ENCODE results near the gene PLA2G4A.

Gene PLA2G4A

GRCh38 chr1:186854102-186854501, 25.4 kb downstream of the PLA2G4A start:
- DNase-seq (ENCODE audit: low read depth) = no peak
- H3K4me3 ChIP-seq (ENCODE audit: low read depth, low read length) = no peak overlapping the region
- no peak for TF ChIP-seq CTCF (IDR thresholded peaks at IDR 0.05; ENCODE audit: low read depth, low read length, missing control alignments)

DNA sequence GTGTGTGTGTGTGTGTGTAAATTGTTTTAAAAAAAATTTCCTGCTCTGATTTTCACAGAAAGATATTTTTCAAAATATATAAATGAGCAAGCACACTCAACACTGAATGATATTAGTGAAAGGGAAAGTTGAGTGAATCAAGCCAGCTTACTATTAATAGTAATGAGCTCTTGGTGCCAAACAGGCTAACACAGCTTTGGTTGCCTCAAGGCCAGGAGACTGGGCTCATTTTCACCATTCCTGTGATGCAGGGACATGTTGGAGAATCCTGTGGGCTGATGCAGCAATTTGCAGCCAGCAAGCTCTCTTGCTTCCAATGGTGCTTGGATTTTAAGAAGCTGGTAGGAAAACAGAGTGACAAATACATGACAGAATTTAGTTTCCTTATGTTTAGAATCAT, 30.2 kb downstream of the PLA2G4A start:
- no peak for DNase-seq (ENCODE audit: low read depth)
- no peak overlapping the region for H3K4me3 ChIP-seq (ENCODE audit: low read depth, low read length)
- TF ChIP-seq CTCF (IDR thresholded peaks at IDR 0.05; ENCODE audit: low read depth, low read length, missing control alignments) = no peak

GRCh38 chr1:186859995-186860394, 31.2 kb downstream of the PLA2G4A start:
- TF ChIP-seq CTCF (IDR thresholded peaks at IDR 0.05; ENCODE audit: low read depth, low read length, missing control alignments) = no peak
- no peak for DNase-seq (ENCODE audit: low read depth)

DNA sequence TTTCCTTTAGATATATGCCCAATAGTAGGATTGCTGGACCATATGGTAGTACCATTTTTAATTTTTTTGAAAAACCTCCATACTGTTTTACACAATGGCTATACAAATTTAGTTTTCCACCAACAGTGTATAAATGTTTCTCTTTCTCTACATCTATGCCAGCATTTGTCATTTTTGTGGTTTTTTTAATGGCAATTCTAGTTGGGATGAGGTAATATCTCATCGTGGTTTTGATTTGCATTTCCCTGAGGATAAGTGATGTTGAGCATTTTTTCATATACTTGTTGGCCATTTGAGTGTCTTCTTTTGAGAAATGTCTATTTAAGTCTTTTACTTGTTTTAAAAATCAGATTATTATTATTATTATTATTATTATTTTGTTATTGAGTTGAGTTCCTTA, 35.5 kb downstream of the PLA2G4A start:
- no peak for TF ChIP-seq CTCF (IDR thresholded peaks at IDR 0.05; ENCODE audit: low read depth, low read length, missing control alignments)
- H3K4me3 ChIP-seq (ENCODE audit: low read depth, low read length) = no peak overlapping the region
- DNase-seq (ENCODE audit: low read depth) = no peak

More at GRCh38 chr1:186859995-186860394, 31.2 kb downstream of the PLA2G4A start:
- H3K4me3 ChIP-seq (ENCODE audit: low read depth, low read length) = no peak overlapping the region

DNA sequence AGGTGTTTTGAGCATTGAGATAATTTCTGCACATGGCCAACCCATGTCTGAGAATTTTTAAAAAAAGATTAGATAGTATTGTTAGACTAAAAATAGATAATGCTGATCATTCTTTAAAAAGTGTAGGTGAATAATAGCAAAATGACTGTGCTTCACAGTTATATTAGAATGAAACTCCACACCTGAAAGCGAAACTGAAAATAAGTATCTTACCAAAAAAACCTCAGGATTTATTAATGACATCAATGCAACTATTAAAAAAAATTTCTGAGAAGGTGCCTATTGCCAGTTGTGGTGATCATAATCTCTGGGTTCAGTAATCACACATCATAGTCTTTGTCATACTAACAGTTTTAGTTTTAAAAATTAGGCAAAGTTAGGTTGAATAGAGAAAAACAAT, 36.5 kb downstream of the PLA2G4A start:
- TF ChIP-seq CTCF (IDR thresholded peaks at IDR 0.05; ENCODE audit: low read depth, low read length, missing control alignments) = no peak
- H3K4me3 ChIP-seq (ENCODE audit: low read depth, low read length) = no peak overlapping the region
- peak; percentile 24 for DNase-seq (ENCODE audit: low read depth)

- no peak for DNase-seq (ENCODE audit: low read depth)
- H3K4me3 ChIP-seq (ENCODE audit: low read depth, low read length) = no peak overlapping the region
- no peak for TF ChIP-seq CTCF (IDR thresholded peaks at IDR 0.05; ENCODE audit: low read depth, low read length, missing control alignments)
Measured at GRCh38 chr1:186865857-186866256, 37.1 kb downstream of the PLA2G4A start.

DNA sequence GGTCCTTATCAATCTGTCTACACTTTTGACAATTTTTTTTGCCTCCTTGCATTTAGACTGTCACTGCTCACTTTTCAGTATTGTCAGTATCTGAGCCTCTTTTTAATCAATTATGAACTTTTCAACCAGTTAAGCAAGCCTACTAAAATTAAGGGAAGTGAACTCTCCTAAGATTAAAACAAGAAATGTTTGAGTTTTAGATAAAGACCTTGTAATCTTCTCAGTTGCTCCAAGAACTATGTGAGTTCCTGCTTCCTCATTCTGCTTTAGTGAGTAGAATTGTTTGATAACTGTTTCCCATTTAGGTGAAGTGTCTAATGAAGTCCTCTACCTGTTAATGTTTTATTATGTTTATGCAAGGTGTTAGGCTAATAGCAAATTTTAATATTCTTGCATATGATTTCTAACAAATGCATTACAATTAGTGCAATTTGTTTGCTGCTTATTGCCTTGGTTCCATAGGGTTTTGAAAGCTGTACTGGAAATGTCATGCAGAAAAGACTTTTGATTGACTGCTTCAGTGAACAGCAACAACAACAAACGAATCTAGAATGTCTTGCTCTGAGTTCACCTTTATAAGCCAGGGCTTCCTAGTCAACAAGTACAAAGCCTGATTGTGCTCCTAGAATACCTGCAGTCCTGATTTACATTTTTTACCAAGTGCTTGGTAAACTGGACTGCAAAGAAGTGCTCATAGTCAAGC, 40.9 kb downstream of the PLA2G4A start:
- H3K4me3 ChIP-seq (ENCODE audit: low read depth, low read length) = no peak overlapping the region
- no peak for TF ChIP-seq CTCF (IDR thresholded peaks at IDR 0.05; ENCODE audit: low read depth, low read length, missing control alignments)
- no peak for DNase-seq (ENCODE audit: low read depth)

Measured in GM12864 (cell line).